Heart right ventricle (tissue), 16 donors: ENCODE results near the gene TBC1D19. TPM values are rescaled to one million over a fixed set of nuclear protein-coding genes. Genes with fewer than 3 reads are reported as not detected.

Experiments used
- ATAC-seq, 8 donors: fragments of 200-7000 bp; cut with Tn5 transposase; one replicate each; pipeline ENCODE4 v1.9.1; 2020; ENCODE audit warnings: mild to moderate bottlenecking in 8 of 8, moderate library complexity in 8 of 8, moderate number of reproducible peaks in 1 of 8
- DNase-seq, 2 donors: peaks; one replicate each; pipeline ENCODE4 v3.0.0-alpha.2; 2020
- H3K27ac ChIP-seq, 10 donors: fragments of 200-600 bp; sonication (generic) in 2 of 10; one replicate each; pipeline versions ENCODE4 v1.5.0 to v1.8.0; 2020 to 2022; ENCODE audit warnings: mild to moderate bottlenecking in 3 of 10
- H3K27me3 ChIP-seq, 7 donors: fragments of 200-600 bp; one replicate each; pipeline ENCODE4 v1.8.0; 2021 to 2022; ENCODE audit warnings: mild to moderate bottlenecking in 2 of 7
- H3K36me3 ChIP-seq, 9 donors: fragments of 200-600 bp; sonication (generic) in 1 of 9; one replicate each; pipeline versions ENCODE4 v1.5.0 to v1.8.0; 2020 to 2022; ENCODE audit warnings: mild to moderate bottlenecking in 2 of 9
- H3K4me1 ChIP-seq, 9 donors: fragments of 200-600 bp; sonication (generic) in 1 of 9; one replicate each; pipeline versions ENCODE4 v1.5.0 to v1.8.0; 2020 to 2022; ENCODE audit warnings: mild to moderate bottlenecking in 4 of 9
- H3K4me3 ChIP-seq, 10 donors: fragments of 200-600 bp; sonication (generic) in 2 of 10; one replicate each; pipeline versions ENCODE4 v1.5.0 to v1.8.0; 2020 to 2022; ENCODE audit warnings: mild to moderate bottlenecking in 7 of 10, moderate library complexity in 2 of 10
- H3K9me3 ChIP-seq, 11 donors: fragments of 200-600 bp in 10 of 11; sonication (generic) in 2 of 11; one replicate each; pipeline versions ENCODE4 v1.5.0 to v1.8.0; 2013 to 2022; ENCODE audit warnings: mild to moderate bottlenecking in 2 of 11, control low read depth in 1 of 11, moderate library complexity in 1 of 11
- WGBS, 2 donors: extraction: QIAGEN DNeasy Blood & Tissue Kit; methylation state at CpG; one replicate each; pipeline ENCODE4 v1.1.7; 2013; ENCODE audit warnings: inconsistent platforms in 1 of 2; 5-methylcytosine and 5-hydroxymethylcytosine counted together
- intact Hi-C, 10 donors: fragments of 100-400 bp; cut with DNase I; formaldehyde crosslinking; loops; one replicate each; pipeline versions ENCODE4 v1.11.1 to v1.14.2; 2022
- polyA plus RNA-seq, 2 donors: library from polyadenylated mRNA; stranded (reverse); fragments of 200-250 nt; gene quantifications; one replicate each; pipeline ENCODE4 v1.2.3, GENCODE V29; 2013
- total RNA-seq, 10 donors: library from RNA; stranded (reverse); fragmentation: NEBNext Ultra II Directional in 3 of 10; extraction: Animal tissue kit (Norgen Biotek cat#: 25700) in 3 of 10; gene quantifications; one replicate each; pipeline versions ENCODE4 v1.2.1 to v1.2.4, GENCODE V29; 2021 to 2023
- TF ChIP-seq, protein P1 (sequence below), 9 donors: fragments of 200-600 bp; sonication (generic) in 2 of 9; IDR thresholded peaks; one replicate each; pipeline versions ENCODE4 v1.5.0 to v1.8.0; 2021 to 2022; ENCODE audit warnings: antibody characterized with exemption in 9 of 9, mild to moderate bottlenecking in 5 of 9, moderate library complexity in 1 of 9
- donor health status: Arrhythmogenic right ventricular cardiomyopathy.
- donor health status: ischemic (EF 13 %, LVEDD 7.1; RV severe dilation, severe dysfunction).
- donor health status: healthy with polysubstance abuse.
- donor health status: DM: no; HTN: yes; CAD: no.
- donor health status: DM: no; HTN: no; CAD: no.
- donor health status: ischemic (EF 25% LVEDD 6.9; RV normal size, moderate dysfunction).
- donor health status: ischemic (EF 25% LVEDD 5.7; RV mildly dilated, moderate dysfunction).
- donor health status: healthy.
- donor health status: DM: yes; HTN: yes; CAD: no.
- donor health status: Ischemic cardiomyopathy.
- donor health status: ischemic (EF 35%, LVEDD 5.7; RV mildly dilated, moderate dysfunction).
- donor health status: nonischemic (EF 11% LVEDD 7.7; RV severe dilation, severe dysfunction).
- donor health status: DM: yes; HTN: yes; CAD: no.
- donor health status: PGD.
- donor health status: ischemic (EF 29% LVEDD 5.4; RV normal size, mild dysfunction).
- donor health status: nonischemic (EF 23%, LVEDD 6.1; RV moderate dilation, normal function).

TBC1D19 gene
- total and polyA plus RNA-seq, 12 donors, result 1.6 to 10.7 (median 9.4) TPM

DNA sequence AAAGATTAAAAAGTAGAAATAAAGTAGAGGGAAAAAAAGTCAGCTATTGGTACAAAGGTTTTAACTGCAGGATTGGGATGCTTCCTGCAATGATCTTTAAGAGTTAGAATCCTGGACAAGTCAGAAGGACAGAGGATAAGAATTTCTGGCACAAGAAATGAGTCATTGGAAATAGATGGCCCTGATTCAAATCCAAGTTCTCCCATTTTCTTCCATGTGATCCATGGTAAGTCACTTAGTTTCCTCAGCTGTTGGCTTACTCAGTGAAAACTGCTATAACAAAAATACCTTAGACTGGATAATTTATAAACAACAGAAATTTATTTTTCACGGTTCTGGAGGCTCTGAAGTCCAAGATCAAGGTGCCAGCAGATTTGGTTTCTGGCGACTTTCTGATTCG, 13.3 kb upstream of the TBC1D19 start:
- H3K4me3 ChIP-seq, result no peak overlapping the region
- H3K4me1 ChIP-seq, result peaks cover 0 to 19% (median 0%) of the 10 kb centered on the region in 9 donors
- no peak for ATAC-seq
- no peak overlapping the region for H3K27ac ChIP-seq
- intact Hi-C loops, result loop anchor here in 2 of 10 donors (10.0 kb wide), 2 partner anchors 116 to 444 kb away; no protein-coding TSS in a partner anchor
- no peaks in the 10 kb centered on the region for H3K9me3 ChIP-seq
- no peak for DNase-seq
- WGBS, 2 donors, result 70 to 74% methylated on average over 3 of the region's 3 CpGs
- H3K27me3 ChIP-seq, result peaks cover 0 to 4% (median 0%) of the 10 kb centered on the region in 7 donors
- TF ChIP-seq, protein P1, sequence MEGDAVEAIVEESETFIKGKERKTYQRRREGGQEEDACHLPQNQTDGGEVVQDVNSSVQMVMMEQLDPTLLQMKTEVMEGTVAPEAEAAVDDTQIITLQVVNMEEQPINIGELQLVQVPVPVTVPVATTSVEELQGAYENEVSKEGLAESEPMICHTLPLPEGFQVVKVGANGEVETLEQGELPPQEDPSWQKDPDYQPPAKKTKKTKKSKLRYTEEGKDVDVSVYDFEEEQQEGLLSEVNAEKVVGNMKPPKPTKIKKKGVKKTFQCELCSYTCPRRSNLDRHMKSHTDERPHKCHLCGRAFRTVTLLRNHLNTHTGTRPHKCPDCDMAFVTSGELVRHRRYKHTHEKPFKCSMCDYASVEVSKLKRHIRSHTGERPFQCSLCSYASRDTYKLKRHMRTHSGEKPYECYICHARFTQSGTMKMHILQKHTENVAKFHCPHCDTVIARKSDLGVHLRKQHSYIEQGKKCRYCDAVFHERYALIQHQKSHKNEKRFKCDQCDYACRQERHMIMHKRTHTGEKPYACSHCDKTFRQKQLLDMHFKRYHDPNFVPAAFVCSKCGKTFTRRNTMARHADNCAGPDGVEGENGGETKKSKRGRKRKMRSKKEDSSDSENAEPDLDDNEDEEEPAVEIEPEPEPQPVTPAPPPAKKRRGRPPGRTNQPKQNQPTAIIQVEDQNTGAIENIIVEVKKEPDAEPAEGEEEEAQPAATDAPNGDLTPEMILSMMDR (IDR thresholded peaks at IDR 0.05), result no peak
- no peaks in the 10 kb centered on the region for H3K36me3 ChIP-seq

DNA sequence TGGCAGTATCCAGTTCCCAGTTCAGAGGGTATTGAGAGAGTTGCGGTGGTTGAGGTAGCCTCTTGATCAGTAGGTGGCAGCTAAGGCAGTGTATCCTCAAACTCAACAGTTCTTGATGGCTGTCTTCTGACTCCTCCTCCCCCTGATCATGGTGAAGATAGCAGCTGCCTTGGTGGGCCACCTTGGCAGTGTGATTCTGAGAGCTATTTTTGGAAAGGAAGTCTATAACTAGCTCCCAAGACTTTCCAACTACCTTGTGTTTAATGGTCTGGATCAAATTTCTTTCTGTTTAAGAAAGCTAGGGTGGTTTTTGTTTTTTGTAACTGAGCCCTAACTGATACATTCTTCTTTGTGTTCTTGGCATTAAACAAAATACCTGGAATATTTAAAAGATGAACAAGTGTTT, 10.5 kb upstream of the TBC1D19 start:
- WGBS, 2 donors, result 87 to 94% methylated on average over 1 of the region's 1 CpG
- H3K27ac ChIP-seq, result no peak overlapping the region
- DNase-seq (no peak), ATAC-seq (no peak)
- no peaks in the 10 kb centered on the region for H3K9me3 ChIP-seq
- H3K4me1 ChIP-seq, result peaks cover 0 to 19% (median 0%) of the 10 kb centered on the region in 9 donors
- H3K36me3 ChIP-seq, result no peaks in the 10 kb centered on the region
- peaks cover 0 to 9% (median 0%) of the 10 kb centered on the region in 7 donors for H3K27me3 ChIP-seq
- TF ChIP-seq, protein P1 (IDR thresholded peaks at IDR 0.05), result no peak
- intact Hi-C loops, result loop anchor here in 2 of 10 donors (10.0 kb wide), 2 partner anchors 119 to 441 kb away; no protein-coding TSS in a partner anchor
- H3K4me3 ChIP-seq, result no peak overlapping the region

DNA sequence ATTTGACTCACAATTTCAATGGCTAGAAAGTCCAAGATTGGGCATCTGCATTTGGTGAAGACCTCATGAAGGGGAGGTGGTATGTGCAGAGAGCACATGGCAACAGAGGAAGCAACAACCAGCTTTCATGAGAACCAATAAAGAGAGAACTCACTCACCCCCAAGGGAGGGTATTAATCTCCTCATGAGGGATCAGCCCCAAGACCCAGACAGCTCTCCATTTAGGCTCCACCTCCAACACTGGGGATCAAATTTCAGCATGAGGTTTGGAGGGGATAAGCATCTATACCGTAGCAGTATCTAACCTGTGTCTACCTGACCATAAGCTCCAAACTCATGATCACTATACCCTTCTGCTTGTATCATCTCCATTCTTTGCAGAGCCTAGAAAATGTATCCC, 9.3 kb upstream of the TBC1D19 start:
- no peak overlapping the region for H3K27ac ChIP-seq
- DNase-seq (no peak), ATAC-seq (no peak)
- peaks cover 0 to 9% (median 0%) of the 10 kb centered on the region in 7 donors for H3K27me3 ChIP-seq
- H3K4me1 ChIP-seq, result peaks cover 0 to 11% (median 0%) of the 10 kb centered on the region in 9 donors
- 50 to 55% methylated on average over 1 of the region's 1 CpG for WGBS, 2 donors
- no peak overlapping the region for H3K4me3 ChIP-seq
- TF ChIP-seq, protein P1 (IDR thresholded peaks at IDR 0.05), result no peak
- no peaks in the 10 kb centered on the region for H3K36me3 ChIP-seq
- intact Hi-C loops, result loop anchor here in 2 of 10 donors (10.0 kb wide), 2 partner anchors 120 to 440 kb away; no protein-coding TSS in a partner anchor
- H3K9me3 ChIP-seq, result no peaks in the 10 kb centered on the region

DNA sequence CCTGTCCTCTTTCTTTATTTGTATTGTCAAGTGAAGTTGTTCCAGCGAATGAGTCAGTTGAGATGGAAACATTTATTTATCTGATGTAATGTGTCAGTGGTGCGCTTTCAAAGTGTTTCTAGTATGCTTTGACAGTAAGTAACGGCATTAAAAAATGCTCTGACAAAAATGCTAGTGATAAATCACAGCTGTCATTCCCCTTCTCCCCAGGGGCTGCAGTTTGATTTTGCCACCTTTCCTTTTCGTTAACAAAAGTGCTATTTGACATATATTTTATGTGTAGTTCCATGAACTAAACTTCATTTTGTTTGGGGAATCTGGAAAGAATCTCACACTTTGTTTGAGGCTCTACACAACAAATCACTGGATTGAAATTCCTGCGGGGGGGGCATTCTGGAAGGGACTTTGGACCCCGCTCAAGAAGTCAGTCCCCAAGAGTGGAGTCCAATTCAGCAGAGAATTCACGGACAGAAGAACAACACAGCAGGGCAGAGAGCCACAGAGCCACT, 7.6 kb upstream of the TBC1D19 start:
- Histone ChIP-seq H3K27me3 (peaks cover 0 to 9% (median 0%) of the 10 kb centered on the region in 7 donors), H3K4me3 (no peak overlapping the region), H3K9me3 (no peaks in the 10 kb centered on the region), H3K4me1 (peaks cover 0 to 11% (median 0%) of the 10 kb centered on the region in 9 donors), H3K36me3 (no peaks in the 10 kb centered on the region), H3K27ac (no peak overlapping the region)
- intact Hi-C loops, result loop anchor here in 2 of 10 donors (10.0 kb wide), 2 partner anchors 121 to 439 kb away; no protein-coding TSS in a partner anchor
- TF ChIP-seq, protein P1 (IDR thresholded peaks at IDR 0.05), result no peak
- DNase-seq, result peak; percentile 12 to 22
- peak in 3 of 8 donors; percentile 31 to 73 (median 52) for ATAC-seq
- WGBS, 2 donors, result 45 to 51% methylated on average over 7 of the region's 7 CpGs
